ENCODE data around the gene ZNF653. TPM values are rescaled to one million over a fixed set of nuclear protein-coding genes. Genes with fewer than 3 reads are reported as not detected.

The ZNF653 gene
- total and polyA plus RNA-seq, 2 of the 8 experiments (the other 6 are each of a cell fraction or from before 2014, with no cell fraction given): 7.0 to 7.9 TPM

DNA sequence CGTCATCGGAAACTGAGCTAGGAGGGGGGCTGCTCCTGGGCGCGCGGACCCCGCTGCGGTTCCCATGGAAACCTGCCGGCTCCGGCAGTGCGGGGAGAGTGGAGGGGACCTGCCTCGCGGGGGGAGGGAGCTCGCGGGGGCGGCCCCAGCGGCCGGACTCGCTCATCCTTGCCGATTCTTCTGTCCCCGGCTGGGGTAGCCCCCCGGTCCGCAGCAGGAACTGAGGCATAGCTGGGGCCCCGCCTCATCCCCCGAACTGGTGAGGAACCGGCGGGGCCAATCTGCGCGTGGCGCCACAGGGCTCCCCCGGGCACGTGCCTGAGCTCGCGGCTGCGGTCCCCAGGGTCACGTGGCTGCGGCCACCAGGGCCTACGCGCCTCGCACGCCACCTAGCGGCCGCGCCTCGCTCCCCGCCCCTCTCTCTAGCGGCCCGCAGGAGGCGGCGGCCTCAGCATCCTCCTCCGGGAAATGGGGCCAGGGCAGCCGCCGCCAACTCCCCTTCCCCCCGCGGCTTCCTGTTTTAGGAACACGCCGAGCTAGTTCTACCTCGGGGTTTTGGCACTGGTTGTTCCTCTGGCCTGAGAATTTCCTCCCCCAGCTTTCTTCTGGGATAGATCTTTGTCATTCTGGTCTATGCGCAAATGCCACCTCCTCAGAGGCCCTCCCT lies 23.1 kb downstream of the ZNF653 start (continued):
- TF ChIP-seq CHD7 (IDR thresholded peaks at IDR 0.05; ENCODE audit: insufficient replicate concordance, low read length) (no peak), RXRA (IDR thresholded peaks at IDR 0.05; ENCODE audit: insufficient read depth, low read depth, low read length) (no peak), SIN3A (conservative IDR thresholded peaks at IDR 0.05 in 1 of 2, IDR thresholded peaks at IDR 0.05 in 1 of 2; ENCODE audit: low read depth in 1 of 2, low read length in 2 of 2) (no peak; a peak in 1 of 4 replicates), ATF2 (IDR thresholded peaks at IDR 0.05; ENCODE audit: low read length) (no peak), ASH2L (IDR thresholded peaks at IDR 0.05; ENCODE audit: low read length) (peak; percentile 24), POU5F1 (IDR thresholded peaks at IDR 0.05; ENCODE audit: low read depth, low read length) (no peak)
- TF ChIP-seq, protein P1, sequence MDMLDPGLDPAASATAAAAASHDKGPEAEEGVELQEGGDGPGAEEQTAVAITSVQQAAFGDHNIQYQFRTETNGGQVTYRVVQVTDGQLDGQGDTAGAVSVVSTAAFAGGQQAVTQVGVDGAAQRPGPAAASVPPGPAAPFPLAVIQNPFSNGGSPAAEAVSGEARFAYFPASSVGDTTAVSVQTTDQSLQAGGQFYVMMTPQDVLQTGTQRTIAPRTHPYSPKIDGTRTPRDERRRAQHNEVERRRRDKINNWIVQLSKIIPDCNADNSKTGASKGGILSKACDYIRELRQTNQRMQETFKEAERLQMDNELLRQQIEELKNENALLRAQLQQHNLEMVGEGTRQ (IDR thresholded peaks at IDR 0.05; ENCODE audit: low read length): peak; percentile 97
